HG03378 (cell line): ENCODE measurements around the gene IL2RA.
A peak's percentile ranks its signal among the peaks of the same experiment; 100 is the strongest.

Experiments
- ATAC-seq: cut with Tn5 transposase; IDR thresholded peaks from one replicate; pipeline ENCODE4 v1.9.1; 2021; ENCODE audit warnings: mild to moderate bottlenecking, moderate library complexity; ENCODE audit not compliant: unreplicated experiment

Gene IL2RA

GRCh38 chr10:6061056-6061455, 1.1 kb downstream of the IL2RA start:
- no peak for ATAC-seq

DNA sequence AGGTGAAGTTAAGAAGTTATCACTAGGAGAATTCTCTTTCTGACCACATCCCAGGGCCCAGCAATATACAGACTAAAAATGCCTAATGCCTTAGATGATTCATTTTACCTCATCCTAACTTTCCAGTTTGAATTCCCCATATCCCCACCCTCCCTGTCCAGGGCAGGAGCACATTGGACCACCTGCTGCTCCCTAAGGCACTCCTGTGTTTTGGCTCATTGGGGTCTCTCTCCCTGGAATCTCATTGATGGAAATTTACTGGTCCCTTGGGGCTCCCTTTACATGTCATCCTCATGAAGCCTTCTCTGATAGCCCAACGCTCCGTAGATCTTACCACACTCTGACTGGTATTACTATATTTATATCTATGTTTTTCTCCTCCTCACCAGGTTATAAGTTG, 2.7 kb downstream of the IL2RA start:
- ATAC-seq = no peak

GRCh38 chr10:6058682-6059475, 3.3 kb downstream of the IL2RA start:
- no peak for ATAC-seq

- ATAC-seq = no peak
Observed at GRCh38 chr10:6056411-6057135, 5.6 kb downstream of the IL2RA start.

DNA sequence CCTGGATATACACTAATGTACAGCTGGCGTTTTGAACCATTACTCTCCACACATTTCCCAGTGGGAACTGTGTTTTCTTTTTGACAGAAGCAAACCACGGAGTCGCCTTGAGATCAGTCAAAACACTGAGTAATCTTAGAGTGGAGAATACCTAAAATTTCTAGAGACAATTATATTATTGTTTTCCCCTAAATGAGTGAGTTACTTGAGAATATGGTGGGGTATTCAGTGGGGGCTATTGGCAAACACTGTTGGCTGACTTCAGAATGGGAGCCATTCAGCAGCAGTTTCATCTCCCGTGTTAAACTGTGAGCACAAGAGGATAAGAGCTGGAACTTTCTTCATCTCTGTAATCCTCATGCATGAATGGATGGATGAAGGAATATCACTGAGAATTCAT, 6.2 kb downstream of the IL2RA start:
- ATAC-seq = no peak

GRCh38 chr10:6054884-6055283, 7.3 kb downstream of the IL2RA start:
- ATAC-seq = no peak

DNA sequence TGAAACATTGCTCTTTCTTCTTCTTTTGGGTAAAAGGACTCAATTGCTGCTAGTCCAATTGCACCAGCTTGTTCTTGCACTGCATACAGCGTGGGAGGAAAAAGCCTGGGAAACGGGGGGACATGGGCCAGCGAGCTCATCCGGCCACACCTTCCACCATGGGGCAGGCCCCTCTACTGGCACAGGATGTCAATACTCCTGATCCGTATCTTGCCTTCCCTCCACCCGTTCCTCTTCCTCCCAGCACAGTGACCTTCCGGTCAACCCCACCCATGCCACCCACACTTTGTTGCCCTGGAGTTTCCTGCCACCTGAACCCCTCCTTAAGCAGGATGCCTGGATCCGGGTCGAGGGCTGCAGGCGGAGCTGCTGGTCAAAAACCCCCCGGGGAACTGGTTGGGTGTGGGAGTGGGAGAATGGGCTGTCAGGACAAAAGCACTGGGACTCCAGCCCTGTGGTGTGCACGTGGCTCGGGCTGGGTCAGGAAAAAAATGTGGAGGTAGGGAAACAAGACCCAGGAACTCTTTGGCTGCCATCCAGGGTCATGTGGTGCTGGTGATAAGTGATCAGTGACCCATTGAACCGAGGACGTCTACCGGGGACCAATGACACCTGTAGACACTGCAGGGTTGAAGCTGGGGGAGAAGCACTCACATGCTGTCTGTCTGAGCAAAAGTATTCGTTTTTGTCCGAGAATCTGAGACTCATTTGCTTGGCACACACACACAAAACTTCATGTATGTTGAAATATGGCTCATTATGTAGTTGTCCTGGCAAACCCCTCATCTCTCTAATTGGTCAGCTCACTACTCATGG, 8.1 kb downstream of the IL2RA start:
- ATAC-seq = no peak

- ATAC-seq = no peak
Observed at GRCh38 chr10:6053303-6053702, 8.9 kb downstream of the IL2RA start.

- peak; percentile 39 for ATAC-seq
Observed at GRCh38 chr10:6052247-6053221, 9.6 kb downstream of the IL2RA start.

DNA sequence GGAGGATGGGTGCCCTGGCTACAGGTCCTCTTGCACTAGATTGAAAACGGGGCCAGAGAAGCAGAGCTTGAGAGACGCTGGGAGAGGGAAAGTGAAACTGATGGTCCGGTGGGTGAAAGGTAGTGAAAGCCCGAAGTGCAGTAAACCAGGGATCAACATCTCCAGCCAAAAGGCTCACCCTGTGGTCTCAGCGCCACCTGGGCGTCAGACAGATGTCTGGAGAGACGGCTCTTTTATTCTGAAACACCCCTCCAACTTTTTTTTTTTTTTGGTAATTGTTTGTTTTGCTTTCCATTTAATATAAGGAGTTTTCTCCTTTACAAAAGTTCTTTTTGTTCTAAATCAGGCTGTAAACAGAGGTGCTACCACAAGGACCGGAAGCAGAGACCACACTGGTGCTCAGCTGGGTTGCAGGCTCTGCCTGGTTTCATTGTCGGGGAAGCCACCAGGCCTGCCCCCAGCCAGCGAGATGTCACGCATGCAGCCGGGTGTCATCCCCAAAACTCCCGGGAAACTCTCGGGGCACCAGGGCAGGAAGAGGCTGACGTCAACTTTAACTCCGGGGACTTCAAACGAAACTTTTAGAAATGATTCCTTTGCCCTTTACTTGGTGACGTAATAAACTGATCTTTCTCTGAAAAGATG, 11.2 kb downstream of the IL2RA start:
- ATAC-seq = peak; percentile 63

GRCh38 chr10:6049031-6049400, 13.2 kb downstream of the IL2RA start:
- ATAC-seq = no peak

DNA sequence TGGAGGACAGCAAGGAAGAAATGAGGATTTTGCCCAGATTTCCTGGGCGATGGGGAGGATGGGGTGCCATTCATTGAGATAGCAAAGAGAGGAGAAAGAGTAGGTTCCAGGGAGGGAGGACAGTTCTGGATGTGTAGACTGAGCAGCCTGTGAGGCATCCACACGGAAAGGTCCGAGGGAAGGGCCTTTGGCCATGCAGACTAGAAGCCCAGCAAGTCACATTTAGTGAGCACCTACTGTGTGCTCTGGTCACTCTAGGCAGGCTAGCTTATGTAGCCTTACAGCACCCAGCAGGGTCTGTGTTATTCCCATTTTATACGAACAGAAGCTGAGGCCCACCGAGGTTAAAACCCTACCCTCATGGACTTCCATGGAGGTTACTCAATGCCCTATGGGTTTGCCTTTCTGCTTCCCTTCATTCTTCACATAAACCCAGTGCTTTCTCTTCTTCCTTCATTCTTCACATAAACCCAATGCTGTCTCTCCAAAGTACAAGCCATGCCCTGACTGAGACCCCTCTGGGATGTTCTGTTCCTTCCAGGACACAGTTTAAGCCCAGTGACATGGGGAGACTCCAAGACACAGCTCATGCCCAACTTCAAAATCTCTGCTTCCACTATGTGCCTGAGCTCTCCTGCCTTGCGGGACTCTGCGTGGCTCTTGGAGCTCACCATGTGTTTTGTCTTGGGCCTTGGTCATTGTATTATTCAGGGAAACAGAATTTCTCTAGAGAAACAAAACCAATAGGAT, 13.7 kb downstream of the IL2RA start:
- no peak for ATAC-seq

DNA sequence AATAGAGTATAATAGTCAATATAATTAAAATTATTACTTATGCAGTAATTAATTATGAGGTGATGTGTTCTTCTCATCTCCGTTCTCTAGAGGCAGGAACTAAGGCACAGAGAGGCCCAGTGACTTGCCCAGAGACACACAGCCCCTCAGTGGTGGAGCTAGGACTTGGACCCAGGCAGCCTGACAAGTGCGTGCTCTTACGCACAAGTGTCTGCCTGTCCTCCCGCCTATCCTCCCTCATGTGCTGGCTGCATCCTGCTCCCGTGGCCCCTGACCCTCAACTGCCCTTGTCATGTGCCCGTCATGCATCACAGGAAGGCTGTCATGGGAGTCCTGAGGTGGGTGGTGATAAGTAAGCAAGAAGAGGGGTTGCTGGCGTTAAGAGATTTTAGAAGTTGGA, 14.3 kb downstream of the IL2RA start:
- no peak for ATAC-seq

- no peak for ATAC-seq
Observed at GRCh38 chr10:6046773-6047611, 15.2 kb downstream of the IL2RA start.

DNA sequence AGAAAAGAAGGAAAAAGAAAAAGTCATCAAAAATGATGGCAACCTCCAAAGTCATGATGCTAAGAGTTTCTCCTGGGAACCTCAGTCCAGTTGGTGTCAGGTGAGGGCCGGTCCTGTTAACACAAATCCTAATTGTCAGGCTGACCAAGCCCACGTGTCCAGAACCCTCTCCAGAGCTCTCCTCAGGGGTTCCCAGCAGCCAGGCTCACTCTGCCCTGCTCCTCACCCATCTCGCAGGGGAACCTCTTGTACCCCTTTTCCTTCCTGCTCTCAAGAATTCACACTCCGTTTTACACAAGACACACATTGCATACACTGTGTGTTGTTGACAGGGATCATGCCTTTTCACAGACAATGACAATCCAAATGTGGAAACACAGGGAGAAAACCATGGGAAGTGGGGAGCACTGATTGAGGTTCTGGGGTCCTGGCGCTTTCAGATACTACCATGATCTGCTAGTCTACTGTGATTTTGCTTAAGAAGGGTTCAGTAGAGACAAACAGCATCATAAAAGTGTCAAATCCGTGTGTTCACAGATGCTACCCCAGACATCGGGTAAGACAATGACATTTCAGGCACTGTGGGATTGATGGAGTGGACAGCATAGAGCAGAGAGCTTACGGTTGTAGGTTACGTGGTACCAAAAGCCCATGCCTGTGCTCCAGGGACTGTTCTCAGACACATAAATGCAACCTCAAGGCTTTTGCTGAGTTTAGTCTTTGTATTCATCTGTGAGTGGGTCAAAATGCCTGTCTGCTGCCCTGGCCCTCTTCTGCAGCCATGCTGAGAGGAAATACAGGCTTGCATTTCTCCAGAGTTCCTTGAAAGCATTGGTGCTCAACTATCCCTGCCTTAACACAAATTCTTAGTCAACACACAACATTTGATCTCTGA, 16.0 kb downstream of the IL2RA start:
- no peak for ATAC-seq

DNA sequence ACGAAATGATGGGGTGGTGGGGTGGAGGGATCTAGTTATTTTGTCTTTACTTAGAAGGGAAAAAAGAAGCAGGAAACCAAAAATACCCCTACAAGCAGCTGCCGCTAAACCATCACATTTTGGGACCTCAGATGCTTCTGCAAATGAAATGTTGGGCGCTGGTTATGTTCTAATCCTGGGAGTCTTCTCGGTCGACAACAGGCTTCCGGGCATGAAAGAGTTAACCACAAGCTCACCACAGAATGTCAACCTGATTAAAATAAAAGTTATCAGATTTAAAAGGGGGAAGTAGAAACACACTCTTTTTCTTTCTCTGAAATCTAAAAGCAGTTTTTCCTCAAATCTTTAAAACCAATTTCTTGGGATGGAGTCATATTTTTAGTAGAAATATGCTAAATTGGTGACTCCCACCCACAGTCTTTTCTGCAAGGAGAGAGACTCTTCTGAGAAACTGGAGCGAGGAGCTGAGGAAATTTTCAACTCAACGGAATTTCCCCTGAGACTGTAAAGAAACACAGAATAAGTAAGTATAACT, 16.8 kb downstream of the IL2RA start:
- no peak for ATAC-seq

GRCh38 chr10:6044751-6045313, 17.3 kb downstream of the IL2RA start:
- no peak for ATAC-seq
